CD8-positive, alpha-beta memory T cell (primary cell): ENCODE measurements around the gene CHSY1. TPM values are rescaled to one million over a fixed set of nuclear protein-coding genes. Genes with fewer than 3 reads are reported as not detected.
A peak's percentile ranks its signal among the peaks of the same experiment; 100 is the strongest.

Source experiments
- CTCF ChIA-PET: fragments of 350-600 bp; sonication (Branson Sonifier 250); formaldehyde crosslinking; loops from one replicate; lab custom pipeline; 2021; ENCODE audit warnings: antibody characterized with exemption; lab: Charles Lee
- POLR2A ChIA-PET: fragments of 350-600 bp; sonication (Branson Sonifier 250); formaldehyde crosslinking; loops from one replicate; lab custom pipeline; 2021; ENCODE audit warnings: antibody characterized with exemption; lab: Charles Lee
- DNase-seq, 5 donors: peaks; one replicate each; pipeline versions ENCODE4 v3.0.0 to v3.0.0-alpha.2; 2020 to 2022; ENCODE audit warnings: mixed read lengths in 1 of 5
- H3K27ac ChIP-seq: one replicate; pipeline ENCODE4 v1.7.0; 2013; ENCODE audit warnings: low read depth, mild to moderate bottlenecking, low read length, moderate library complexity
- H3K27me3 ChIP-seq: 2 replicates; pipeline ENCODE4 v1.7.0; 2013; ENCODE audit warnings: low read length, mild to moderate bottlenecking; ENCODE audit not compliant: insufficient read depth, poor library complexity, severe bottlenecking
- H3K36me3 ChIP-seq: 2 replicates; pipeline ENCODE4 v1.7.0; 2013; ENCODE audit warnings: mild to moderate bottlenecking, low read length, moderate library complexity; ENCODE audit not compliant: insufficient read depth
- H3K4me1 ChIP-seq: 2 replicates; pipeline ENCODE4 v1.7.0; 2013; ENCODE audit warnings: mild to moderate bottlenecking, low read length, moderate library complexity; ENCODE audit not compliant: insufficient read depth
- H3K4me3 ChIP-seq: 2 replicates; pipeline ENCODE4 v1.7.0; 2013; ENCODE audit warnings: mild to moderate bottlenecking, low read length
- H3K9me3 ChIP-seq: 2 replicates; pipeline ENCODE4 v1.7.0; 2013; ENCODE audit warnings: mild to moderate bottlenecking, low read length
- H3K27ac Mint-ChIP-seq, 8 donors: one replicate each; pipeline ENCODE4 v1.8.0; 2020 to 2021; ENCODE audit warnings: mixed read lengths in 8 of 8, mild to moderate bottlenecking in 6 of 8, inconsistent platforms in 3 of 8, moderate library complexity in 3 of 8
- H3K27me3 Mint-ChIP-seq, 2 donors: one replicate each; pipeline ENCODE4 v1.8.0; 2020 to 2021; ENCODE audit warnings: mixed read lengths in 2 of 2, mild to moderate bottlenecking in 1 of 2, moderate library complexity in 1 of 2
- H3K36me3 Mint-ChIP-seq, 3 donors: one replicate each; pipeline ENCODE4 v1.8.0; 2020 to 2021; ENCODE audit warnings: mixed read lengths in 3 of 3, inconsistent platforms in 1 of 3, mild to moderate bottlenecking in 1 of 3
- H3K4me1 Mint-ChIP-seq, 3 donors: one replicate each; pipeline ENCODE4 v1.8.0; 2020 to 2021; ENCODE audit warnings: mixed read lengths in 3 of 3, inconsistent platforms in 1 of 3, mild to moderate bottlenecking in 1 of 3
- H3K4me3 Mint-ChIP-seq, 7 donors: one replicate each; pipeline ENCODE4 v1.8.0; 2020 to 2021; ENCODE audit warnings: mixed read lengths in 7 of 7, mild to moderate bottlenecking in 6 of 7, moderate library complexity in 4 of 7, inconsistent platforms in 2 of 7
- H3K9me3 Mint-ChIP-seq, 5 donors: one replicate each; pipeline ENCODE4 v1.8.0; 2020 to 2022; ENCODE audit warnings: mixed read lengths in 5 of 5, mild to moderate bottlenecking in 3 of 5, moderate library complexity in 2 of 5, inconsistent platforms in 1 of 5
- polyA plus RNA-seq: library from polyadenylated mRNA; unstranded; fragments of 300-500 nt; fragmentation: Illumina TruSeq; gene quantifications from one replicate; pipeline ENCODE4 v1.2.3, GENCODE V29; 2021
- total RNA-seq, 2 experiments: library from RNA; stranded (reverse); gene quantifications; one replicate each; pipeline ENCODE4 v1.2.3, GENCODE V29; 2021

CHSY1 gene
- total and polyA plus RNA-seq, 3 experiments from 2014 or later: 3.6 to 49.7 (median 49.4) TPM

GRCh38 chr15:101242160-101242998 lies 9.5 kb downstream of the CHSY1 start:
- H3K4me1 ChIP-seq: peaks cover 74% of the 10 kb centered on the region
- CTCF ChIA-PET: interaction anchor here (0.8 to 8.1 kb wide), 8 partner anchors 9 to 235 kb away, joined by 3 to 38 read pairs (median 4); partner anchors contain the start of gene CHSY1
- Mint-ChIP-seq H3K4me1 (peaks cover 86 to 98% (median 94%) of the 10 kb centered on the region in 3 donors), H3K4me3 (peak overlapping the region; percentile 63 to 92 (median 81)), H3K9me3 (no peaks in the 10 kb centered on the region), H3K27ac (peak overlapping the region; percentile 72 to 99 (median 94)), H3K36me3 (no peaks in the 10 kb centered on the region), H3K27me3 (no peaks in the 10 kb centered on the region)
- POLR2A ChIA-PET: interaction anchor here (0.8 to 2.6 kb wide), 2 partner anchors 10 to 52 kb away, joined by 3 to 15 read pairs; partner anchors contain the start of genes CHSY1 and SNRPA1
- H3K9me3 ChIP-seq: no peaks in the 10 kb centered on the region
- H3K4me3 ChIP-seq: peak overlapping the region; percentile 40
- H3K36me3 ChIP-seq: no peaks in the 10 kb centered on the region
- peak; percentile 61 to 84 (median 81) for DNase-seq
- H3K27me3 ChIP-seq: no peaks in the 10 kb centered on the region
- H3K27ac ChIP-seq: peak overlapping the region; percentile 15

- Mint-ChIP-seq H3K9me3 (no peaks in the 10 kb centered on the region), H3K27ac (peak overlapping the region in 6 of 8 donors; percentile 80 to 94 (median 88)), H3K4me1 (peaks cover 73 to 92% (median 89%) of the 10 kb centered on the region in 3 donors)
These were observed 11.5 kb downstream of the CHSY1 start for GRCh38 chr15:101240358-101240757.

DNA sequence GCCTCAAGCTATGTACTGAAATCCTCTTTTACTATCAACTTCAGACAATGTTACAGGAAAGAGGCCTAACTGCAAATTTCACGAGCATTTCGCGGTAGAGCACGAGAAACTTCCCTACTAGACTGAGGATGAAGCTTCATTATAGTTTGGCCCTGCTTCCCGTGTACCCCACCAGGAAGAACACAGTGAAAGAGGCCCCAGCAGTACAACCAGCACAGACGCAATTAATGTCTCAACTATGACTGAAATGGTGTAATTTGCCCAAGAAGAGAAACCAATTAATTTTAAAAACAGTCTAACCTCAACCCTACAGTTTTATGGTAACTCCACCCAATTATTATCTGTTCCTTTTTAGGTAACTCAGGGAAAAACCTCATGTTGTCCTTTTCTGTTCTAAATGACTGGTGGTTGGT lies 12.1 kb downstream of the CHSY1 start:
- peaks cover 56% of the 10 kb centered on the region for H3K4me1 ChIP-seq
- ChIA-PET POLR2A (interaction anchor here (1.1 kb wide), 1 partner anchor 12 kb away, joined by 3 read pairs; the partner anchor contains the start of gene CHSY1), CTCF (interaction anchor here (0.9 to 8.1 kb wide), 3 partner anchors 18 to 890 kb away, joined by 3 to 38 read pairs (median 3); no protein-coding TSS in a partner anchor)
- no peaks in the 10 kb centered on the region for H3K27me3 Mint-ChIP-seq
- DNase-seq: no peak
- H3K36me3 ChIP-seq: no peaks in the 10 kb centered on the region
- H3K4me3 Mint-ChIP-seq: peak overlapping the region; percentile 26 to 77 (median 60)
- peaks cover 68 to 92% (median 87%) of the 10 kb centered on the region in 3 donors for H3K4me1 Mint-ChIP-seq
- no peaks in the 10 kb centered on the region for H3K9me3 Mint-ChIP-seq
- H3K36me3 Mint-ChIP-seq: peaks cover 0 to 11% (median 10%) of the 10 kb centered on the region in 3 donors
- H3K9me3 ChIP-seq: no peaks in the 10 kb centered on the region
- no peak overlapping the region for H3K4me3 ChIP-seq
- H3K27me3 ChIP-seq: no peaks in the 10 kb centered on the region
- H3K27ac ChIP-seq: no peak overlapping the region
- H3K27ac Mint-ChIP-seq: peak overlapping the region; percentile 80 to 96 (median 90)

More at GRCh38 chr15:101240358-101240757, 11.5 kb downstream of the CHSY1 start:
- H3K27me3 ChIP-seq: no peaks in the 10 kb centered on the region
- DNase-seq: no peak
- peak overlapping the region in 1 of 7 donors; percentile 34 for H3K4me3 Mint-ChIP-seq
- H3K36me3 Mint-ChIP-seq: peaks cover 0 to 5% (median 5%) of the 10 kb centered on the region in 3 donors
- no peak overlapping the region for H3K27ac ChIP-seq
- no peaks in the 10 kb centered on the region for H3K9me3 ChIP-seq
- no peaks in the 10 kb centered on the region for H3K27me3 Mint-ChIP-seq
- no peak overlapping the region for H3K4me3 ChIP-seq
- ChIA-PET POLR2A (interaction anchor here (1.1 kb wide), 1 partner anchor 12 kb away, joined by 3 read pairs; the partner anchor contains the start of gene CHSY1), CTCF (interaction anchor here (0.9 to 8.1 kb wide), 4 partner anchors 9 to 891 kb away, joined by 3 to 38 read pairs (median 4); no protein-coding TSS in a partner anchor)
- peaks cover 62% of the 10 kb centered on the region for H3K4me1 ChIP-seq
- H3K36me3 ChIP-seq: no peaks in the 10 kb centered on the region

GRCh38 chr15:101237251-101237650 lies 14.6 kb downstream of the CHSY1 start:
- Mint-ChIP-seq H3K36me3 (peaks cover 9 to 36% (median 22%) of the 10 kb centered on the region in 3 donors), H3K27me3 (no peaks in the 10 kb centered on the region)

GRCh38 chr15:101233651-101234280 lies 18.1 kb downstream of the CHSY1 start:
- no peaks in the 10 kb centered on the region for H3K27me3 Mint-ChIP-seq
- ChIA-PET CTCF (no interaction called here), POLR2A (no interaction called here)
- H3K4me1 Mint-ChIP-seq: peaks cover 48 to 87% (median 68%) of the 10 kb centered on the region in 3 donors
- Histone ChIP-seq H3K4me3 (no peak overlapping the region), H3K27me3 (no peaks in the 10 kb centered on the region), H3K36me3 (peaks cover 7% of the 10 kb centered on the region), H3K9me3 (no peaks in the 10 kb centered on the region), H3K27ac (no peak overlapping the region), H3K4me1 (peaks cover 3% of the 10 kb centered on the region)
- peak overlapping the region in 2 of 8 donors; percentile 4 to 6 for H3K27ac Mint-ChIP-seq
- no peak for DNase-seq
- H3K36me3 Mint-ChIP-seq: peaks cover 21 to 58% (median 27%) of the 10 kb centered on the region in 3 donors
- H3K9me3 Mint-ChIP-seq: peaks cover 0 to 7% (median 5%) of the 10 kb centered on the region in 5 donors
- H3K4me3 Mint-ChIP-seq: no peak overlapping the region

More at GRCh38 chr15:101237251-101237650, 14.6 kb downstream of the CHSY1 start:
- Mint-ChIP-seq H3K4me3 (no peak overlapping the region), H3K27ac (peak overlapping the region in 3 of 8 donors; percentile 23 to 66 (median 36)), H3K9me3 (no peaks in the 10 kb centered on the region), H3K4me1 (peaks cover 57 to 92% (median 80%) of the 10 kb centered on the region in 3 donors)
- POLR2A ChIA-PET: no interaction called here
- Histone ChIP-seq H3K4me3 (no peak overlapping the region), H3K9me3 (no peaks in the 10 kb centered on the region), H3K27me3 (no peaks in the 10 kb centered on the region), H3K36me3 (peaks cover 7% of the 10 kb centered on the region), H3K27ac (no peak overlapping the region), H3K4me1 (peaks cover 33% of the 10 kb centered on the region)
- CTCF ChIA-PET: no interaction called here
- no peak for DNase-seq

GRCh38 chr15:101232677-101233076 lies 19.2 kb downstream of the CHSY1 start:
- CTCF ChIA-PET: interaction anchor here (1.1 kb wide), 1 partner anchor 12 kb away, joined by 3 read pairs; no protein-coding TSS in a partner anchor

DNA sequence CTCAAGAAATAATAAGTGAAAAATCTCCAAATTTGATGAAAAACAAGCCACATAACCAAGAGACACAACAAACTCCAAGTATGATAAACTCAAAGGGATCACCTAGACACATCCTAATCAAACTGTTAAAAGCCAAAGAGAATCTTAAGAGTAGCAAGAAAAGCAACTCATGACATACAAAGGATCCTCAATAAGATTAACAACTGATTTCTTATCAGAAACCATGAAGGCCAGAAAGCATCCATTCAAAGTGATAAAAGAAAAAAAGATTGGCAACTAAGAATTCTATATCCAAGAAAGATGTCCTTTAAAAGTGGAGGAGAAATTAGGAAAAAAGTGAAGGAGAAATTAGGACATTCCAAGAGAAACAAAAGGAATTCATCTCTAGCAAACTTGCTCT lies 23.5 kb downstream of the CHSY1 start:
- H3K36me3 Mint-ChIP-seq: peaks cover 19 to 69% (median 36%) of the 10 kb centered on the region in 3 donors
- POLR2A ChIA-PET: no interaction called here
- peaks cover 8 to 20% (median 18%) of the 10 kb centered on the region in 5 donors for H3K9me3 Mint-ChIP-seq
- Histone ChIP-seq H3K4me1 (no peaks in the 10 kb centered on the region), H3K9me3 (no peaks in the 10 kb centered on the region), H3K27ac (no peak overlapping the region), H3K27me3 (no peaks in the 10 kb centered on the region), H3K36me3 (no peaks in the 10 kb centered on the region), H3K4me3 (no peak overlapping the region)
- peak overlapping the region in 1 of 8 donors; percentile 78 for H3K27ac Mint-ChIP-seq
- peaks cover 58 to 86% (median 70%) of the 10 kb centered on the region in 3 donors for H3K4me1 Mint-ChIP-seq
- CTCF ChIA-PET: no interaction called here
- DNase-seq: no peak
- no peaks in the 10 kb centered on the region for H3K27me3 Mint-ChIP-seq
- no peak overlapping the region for H3K4me3 Mint-ChIP-seq

More at GRCh38 chr15:101232677-101233076, 19.2 kb downstream of the CHSY1 start:
- no peaks in the 10 kb centered on the region for H3K4me1 ChIP-seq
- peaks cover 7% of the 10 kb centered on the region for H3K36me3 ChIP-seq
- no peaks in the 10 kb centered on the region for H3K27me3 Mint-ChIP-seq
- H3K4me3 Mint-ChIP-seq: no peak overlapping the region
- no peaks in the 10 kb centered on the region for H3K27me3 ChIP-seq
- no peak overlapping the region for H3K4me3 ChIP-seq
- POLR2A ChIA-PET: no interaction called here
- H3K4me1 Mint-ChIP-seq: peaks cover 47 to 83% (median 65%) of the 10 kb centered on the region in 3 donors
- H3K9me3 ChIP-seq: no peaks in the 10 kb centered on the region
- H3K27ac ChIP-seq: no peak overlapping the region
- H3K27ac Mint-ChIP-seq: no peak overlapping the region
- peaks cover 32 to 67% (median 32%) of the 10 kb centered on the region in 3 donors for H3K36me3 Mint-ChIP-seq
- DNase-seq: no peak
- H3K9me3 Mint-ChIP-seq: peaks cover 7 to 17% (median 14%) of the 10 kb centered on the region in 5 donors
